Activated naive CD4-positive, alpha-beta T cell treated with anti-CD3 and anti-CD28 coated beads, Interleukin-2, amount 10 ng/mL, durations not matched to agents 7 days and 5 days (primary cell): ENCODE results near the gene RNF40.
"Not testable (repeated sequence)": the region's sequence is repeated elsewhere in the genome, so short reads cannot be mapped to it uniquely, and the experiment has no call there.

ENCODE experiments used
- CTCF ChIA-PET: fragments of 350-600 bp; sonication (Branson Sonifier 250); formaldehyde crosslinking; loops from one replicate; lab custom pipeline; 2021; ENCODE audit warnings: antibody characterized with exemption; lab: Charles Lee
- DNase-seq: peaks from one replicate; pipeline ENCODE4 v3.0.0-alpha.2; 2020
- H3K27ac Mint-ChIP-seq: one replicate; pipeline ENCODE4 v1.8.0; 2021; ENCODE audit warnings: mild to moderate bottlenecking, moderate library complexity, mixed read lengths
- H3K27me3 Mint-ChIP-seq: one replicate; pipeline ENCODE4 v1.8.0; 2021; ENCODE audit warnings: mild to moderate bottlenecking, mixed read lengths
- H3K36me3 Mint-ChIP-seq: one replicate; pipeline ENCODE4 v1.8.0; 2021; ENCODE audit warnings: mixed read lengths
- H3K4me1 Mint-ChIP-seq: one replicate; pipeline ENCODE4 v1.8.0; 2021; ENCODE audit warnings: mixed read lengths
- H3K4me3 Mint-ChIP-seq: one replicate; pipeline ENCODE4 v1.8.0; 2021; ENCODE audit warnings: mild to moderate bottlenecking, moderate library complexity, mixed read lengths
- H3K9me3 Mint-ChIP-seq: one replicate; pipeline ENCODE4 v1.8.0; 2021; ENCODE audit warnings: mixed read lengths

Gene RNF40

GRCh38 chr16:30786936-30787612 is 25.0 kb downstream of the RNF40 start, which contains the start of gene ZNF629:
Gene ZNF629 (minus strand): TSS chr16:30787205. CDS start chr16:30784482, 2,723 bp downstream.
- Mint-ChIP-seq H3K4me3 (peak within 1 kb of the TSS; percentile 76), H3K27ac (no peak within 1 kb of the TSS), H3K36me3 (no peaks in the 10 kb centered on the region), H3K27me3 (peaks cover 59% of the 10 kb centered on the region), H3K4me1 (peaks cover 9% of the 10 kb centered on the region), H3K9me3 (no peaks in the 10 kb centered on the region)
- peak; percentile 40 for DNase-seq
- CTCF ChIA-PET = no interaction called here

GRCh38 chr16:30787613-30788378 is 25.7 kb downstream of the RNF40 start:
- DNase-seq = no peak
- H3K4me3 Mint-ChIP-seq = peak overlapping the region; percentile 76
- no peak overlapping the region for H3K27ac Mint-ChIP-seq
- peaks cover 63% of the 10 kb centered on the region for H3K27me3 Mint-ChIP-seq
- CTCF ChIA-PET = no interaction called here
- peaks cover 9% of the 10 kb centered on the region for H3K4me1 Mint-ChIP-seq
- no peaks in the 10 kb centered on the region for H3K36me3 Mint-ChIP-seq
- no peaks in the 10 kb centered on the region for H3K9me3 Mint-ChIP-seq

- CTCF ChIA-PET = interaction anchor here (1.2 kb wide), 1 partner anchor 9 kb away, joined by 3 read pairs; no protein-coding TSS in a partner anchor
- Mint-ChIP-seq H3K4me1 (no peaks in the 10 kb centered on the region), H3K27ac (no peak overlapping the region), H3K36me3 (no peaks in the 10 kb centered on the region), H3K27me3 (peaks cover 25% of the 10 kb centered on the region), H3K4me3 (no peak overlapping the region), H3K9me3 (no peaks in the 10 kb centered on the region)
- DNase-seq = no peak
Observed at GRCh38 chr16:30793508-30794069, 31.5 kb downstream of the RNF40 start.

- DNase-seq = no peak
- Mint-ChIP-seq H3K27ac (no peak overlapping the region), H3K4me3 (no peak overlapping the region), H3K4me1 (no peaks in the 10 kb centered on the region), H3K27me3 (peaks cover 19% of the 10 kb centered on the region), H3K9me3 (no peaks in the 10 kb centered on the region), H3K36me3 (no peaks in the 10 kb centered on the region)
- CTCF ChIA-PET = interaction anchor here (1.2 kb wide), 1 partner anchor 10 kb away, joined by 3 read pairs; no protein-coding TSS in a partner anchor
Observed at GRCh38 chr16:30794634-30795033, 32.5 kb downstream of the RNF40 start.

GRCh38 chr16:30797670-30798309 is 35.7 kb downstream of the RNF40 start:
- DNase-seq = no peak
- Mint-ChIP-seq H3K36me3 (no peaks in the 10 kb centered on the region), H3K4me3 (no peak overlapping the region), H3K27ac (no peak overlapping the region), H3K9me3 (no peaks in the 10 kb centered on the region), H3K4me1 (peaks cover 7% of the 10 kb centered on the region), H3K27me3 (peaks cover 12% of the 10 kb centered on the region)
- CTCF ChIA-PET = interaction anchor here (1.2 kb wide), 1 partner anchor 47 kb away, joined by 3 read pairs; no protein-coding TSS in a partner anchor

- H3K4me1 Mint-ChIP-seq = peaks cover 31% of the 10 kb centered on the region
Observed at GRCh38 chr16:30802936-30803335, 40.8 kb downstream of the RNF40 start.

GRCh38 chr16:30805056-30805369 is 42.9 kb downstream of the RNF40 start:
- peaks cover 53% of the 10 kb centered on the region for H3K27me3 Mint-ChIP-seq
- H3K4me3 Mint-ChIP-seq = peak overlapping the region; percentile 65
- H3K27ac Mint-ChIP-seq = no peak overlapping the region
- CTCF ChIA-PET = interaction anchor here (2.7 kb wide), 1 partner anchor 10 kb away, joined by 26 read pairs; no protein-coding TSS in a partner anchor
- H3K4me1 Mint-ChIP-seq = peaks cover 31% of the 10 kb centered on the region
- peaks cover 3% of the 10 kb centered on the region for H3K36me3 Mint-ChIP-seq
- peak; percentile 34 for DNase-seq
- H3K9me3 Mint-ChIP-seq = no peaks in the 10 kb centered on the region

More at GRCh38 chr16:30802936-30803335, 40.8 kb downstream of the RNF40 start:
- peaks cover 3% of the 10 kb centered on the region for H3K36me3 Mint-ChIP-seq
- DNase-seq = peak; percentile 49
- CTCF ChIA-PET = interaction anchor here (0.6 to 1.6 kb wide), 3 partner anchors 9 to 41 kb away, joined by 3 to 17 read pairs (median 3); no protein-coding TSS in a partner anchor
- H3K4me3 Mint-ChIP-seq = no peak overlapping the region
- H3K27ac Mint-ChIP-seq = peak overlapping the region; percentile 44
- H3K27me3 Mint-ChIP-seq = peaks cover 40% of the 10 kb centered on the region
- H3K9me3 Mint-ChIP-seq = no peaks in the 10 kb centered on the region

GRCh38 chr16:30805370-30806169 is 43.4 kb downstream of the RNF40 start:
- Mint-ChIP-seq H3K4me1 (peaks cover 31% of the 10 kb centered on the region), H3K27me3 (peaks cover 53% of the 10 kb centered on the region), H3K9me3 (no peaks in the 10 kb centered on the region), H3K4me3 (peak overlapping the region; percentile 65), H3K36me3 (peaks cover 3% of the 10 kb centered on the region), H3K27ac (no peak overlapping the region)
- DNase-seq = peak; percentile 65
- CTCF ChIA-PET = interaction anchor here (2.7 kb wide), 1 partner anchor 9 kb away, joined by 26 read pairs; no protein-coding TSS in a partner anchor

GRCh38 chr16:30808146-30808545 is 46.0 kb downstream of the RNF40 start:
- no peaks in the 10 kb centered on the region for H3K9me3 Mint-ChIP-seq
- H3K36me3 Mint-ChIP-seq = peaks cover 3% of the 10 kb centered on the region
- H3K27ac Mint-ChIP-seq = no peak overlapping the region
- peaks cover 55% of the 10 kb centered on the region for H3K27me3 Mint-ChIP-seq
- H3K4me1 Mint-ChIP-seq = peaks cover 21% of the 10 kb centered on the region
- H3K4me3 Mint-ChIP-seq = no peak overlapping the region
- DNase-seq = no peak
- CTCF ChIA-PET = no interaction called here

GRCh38 chr16:30808890-30809426 is 46.8 kb downstream of the RNF40 start:
- Mint-ChIP-seq H3K27ac (peak overlapping the region; percentile 24), H3K4me1 (peaks cover 22% of the 10 kb centered on the region), H3K27me3 (peaks cover 53% of the 10 kb centered on the region)
- DNase-seq, H3K9me3 Mint-ChIP-seq, CTCF ChIA-PET, H3K36me3 Mint-ChIP-seq, H3K4me3 Mint-ChIP-seq: not testable (repeated sequence)

GRCh38 chr16:30809675-30810074 is 47.6 kb downstream of the RNF40 start:
- not testable (repeated sequence) for H3K27ac Mint-ChIP-seq

GRCh38 chr16:30813821-30814189 is 51.7 kb downstream of the RNF40 start:
- Mint-ChIP-seq H3K9me3 (no peaks in the 10 kb centered on the region), H3K36me3 (no peaks in the 10 kb centered on the region), H3K27me3 (peaks cover 23% of the 10 kb centered on the region), H3K4me1 (peaks cover 18% of the 10 kb centered on the region), H3K27ac (peak overlapping the region; percentile 83), H3K4me3 (peak overlapping the region; percentile 76)
- DNase-seq = no peak
- CTCF ChIA-PET = interaction anchor here (0.8 to 2.7 kb wide), 14 partner anchors 9 to 155 kb away, joined by 3 to 26 read pairs (median 4); no protein-coding TSS in a partner anchor

More at GRCh38 chr16:30809675-30810074, 47.6 kb downstream of the RNF40 start:
- Mint-ChIP-seq H3K4me1 (peaks cover 28% of the 10 kb centered on the region), H3K27me3 (peaks cover 56% of the 10 kb centered on the region)
- H3K9me3 Mint-ChIP-seq, H3K4me3 Mint-ChIP-seq, H3K36me3 Mint-ChIP-seq, DNase-seq, CTCF ChIA-PET: not testable (repeated sequence)

- Mint-ChIP-seq H3K27ac (no peak overlapping the region), H3K9me3 (no peaks in the 10 kb centered on the region), H3K4me1 (peaks cover 18% of the 10 kb centered on the region), H3K36me3 (no peaks in the 10 kb centered on the region), H3K27me3 (peaks cover 17% of the 10 kb centered on the region), H3K4me3 (no peak overlapping the region)
- CTCF ChIA-PET = interaction anchor here (0.6 kb wide), 1 partner anchor 639 kb away, joined by 3 read pairs; no protein-coding TSS in a partner anchor
- no peak for DNase-seq
Observed at GRCh38 chr16:30816769-30817168, 54.6 kb downstream of the RNF40 start.
